Measurements from ENCODE around the gene ZC2HC1C.
A peak's percentile ranks its signal among the peaks of the same experiment; 100 is the strongest.

The ZC2HC1C gene

DNA sequence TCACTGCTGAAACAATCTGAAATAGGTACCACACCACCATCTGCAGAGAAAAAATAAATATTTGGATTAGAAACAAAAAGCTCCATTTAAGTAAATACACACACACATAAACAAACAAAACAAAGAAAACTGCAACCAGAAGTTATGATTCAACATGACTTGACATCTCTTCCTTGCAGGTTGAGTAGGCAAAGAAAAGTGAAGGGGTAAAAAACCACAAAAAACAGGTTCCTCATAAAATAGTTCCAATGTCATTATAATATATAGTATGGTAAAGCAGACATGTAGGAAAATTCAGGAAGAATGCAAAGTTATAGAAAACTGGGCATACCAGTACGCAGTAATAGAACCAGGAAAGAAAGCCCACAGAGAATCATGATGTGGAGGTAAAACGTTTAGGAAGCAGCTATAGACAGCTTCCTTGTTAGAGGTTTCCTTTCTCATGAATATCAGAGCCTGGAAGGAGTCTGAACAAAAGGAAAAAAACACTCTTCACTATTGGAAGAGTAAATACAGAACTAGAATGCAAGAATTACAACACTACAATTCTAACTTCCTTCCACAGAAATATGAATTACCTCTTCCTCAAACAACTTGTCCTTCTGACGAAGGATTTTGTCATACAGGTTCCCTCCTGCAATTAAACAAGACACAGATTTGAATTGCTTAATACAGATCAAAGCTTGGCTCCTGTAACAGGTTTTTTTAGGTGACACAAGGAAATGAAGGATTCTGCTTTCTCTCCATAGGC lies 51.3 kb downstream of the ZC2HC1C start:
- H3K9me3 ChIP-seq (ENCODE audit: control insufficient read depth, insufficient read depth, low read length), result no peaks in the 10 kb centered on the region
- peaks cover 23% of the 10 kb centered on the region for H3K79me2 ChIP-seq (ENCODE audit: control insufficient read depth, low read length)
- peaks cover 76% of the 10 kb centered on the region for H3K36me3 ChIP-seq (ENCODE audit: control insufficient read depth, low read length)
- TF ChIP-seq CTCF (IDR thresholded peaks at IDR 0.05; ENCODE audit: low read depth, low read length, poor library complexity, severe bottlenecking) (no peak), EZH2phosphoT487 (IDR thresholded peaks at IDR 0.05; ENCODE audit: borderline replicate concordance, low read length) (no peak)
- H3K4me1 ChIP-seq (ENCODE audit: control insufficient read depth, low read length), result peaks cover 20% of the 10 kb centered on the region
- peaks cover 4% of the 10 kb centered on the region; the same call in 1 of the 2 replicates for H4K20me1 ChIP-seq (ENCODE audit: control insufficient read depth, insufficient read depth, low read depth, low read length)
- no peaks in the 10 kb centered on the region for H3K27me3 ChIP-seq (ENCODE audit: control insufficient read depth, low read length)
- H3K4me3 ChIP-seq (ENCODE audit: low read length), result no peak overlapping the region
- no peaks in the 10 kb centered on the region for H3K9me2 ChIP-seq (replicated peaks; ENCODE audit: control insufficient read depth, low read length)
- peaks cover 6% of the 10 kb centered on the region for H3F3A ChIP-seq (ENCODE audit: control insufficient read depth, insufficient read depth)
- no peak overlapping the region for H3K4me2 ChIP-seq (ENCODE audit: low read length)
- H3K27ac ChIP-seq (ENCODE audit: low read depth, low read length), result no peak overlapping the region

DNA sequence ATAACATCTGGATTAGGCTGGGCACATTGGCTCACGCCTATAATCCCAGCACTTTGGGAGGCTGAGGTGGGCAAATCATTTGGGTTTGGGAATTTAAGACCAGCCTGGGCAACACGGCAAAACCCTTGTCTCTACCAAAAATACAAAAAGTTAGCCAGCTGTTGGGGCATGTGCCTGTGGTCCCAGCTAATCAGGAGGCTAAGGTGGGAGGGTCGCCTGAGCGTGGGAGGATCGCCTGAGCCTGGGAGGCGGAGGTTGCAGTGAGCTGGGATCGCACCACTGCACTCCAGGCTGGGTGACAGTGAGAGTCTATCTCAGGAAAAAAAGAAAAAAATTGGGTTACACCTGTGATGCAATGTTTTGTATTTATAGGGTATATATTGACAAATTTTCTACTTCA lies 52.1 kb downstream of the ZC2HC1C start:
- Histone ChIP-seq H3K27me3 (ENCODE audit: control insufficient read depth, low read length) (no peaks in the 10 kb centered on the region), H3K79me2 (ENCODE audit: control insufficient read depth, low read length) (peaks cover 31% of the 10 kb centered on the region), H3K36me3 (ENCODE audit: control insufficient read depth, low read length) (peaks cover 75% of the 10 kb centered on the region), H3K4me3 (ENCODE audit: low read length) (no peak overlapping the region), H3K4me2 (ENCODE audit: low read length) (no peak overlapping the region), H3F3A (ENCODE audit: control insufficient read depth, insufficient read depth) (peaks cover 6% of the 10 kb centered on the region), H3K9me3 (ENCODE audit: control insufficient read depth, insufficient read depth, low read length) (no peaks in the 10 kb centered on the region), H3K27ac (ENCODE audit: low read depth, low read length) (no peak overlapping the region), H3K9me2 (replicated peaks; ENCODE audit: control insufficient read depth, low read length) (no peaks in the 10 kb centered on the region), H3K4me1 (ENCODE audit: control insufficient read depth, low read length) (peaks cover 24% of the 10 kb centered on the region), H4K20me1 (ENCODE audit: control insufficient read depth, insufficient read depth, low read depth, low read length) (peaks cover 4% of the 10 kb centered on the region; the same call in 1 of the 2 replicates)
- no peak for TF ChIP-seq EZH2phosphoT487 (IDR thresholded peaks at IDR 0.05; ENCODE audit: borderline replicate concordance, low read length)
- TF ChIP-seq CTCF (IDR thresholded peaks at IDR 0.05; ENCODE audit: low read depth, low read length, poor library complexity, severe bottlenecking), result no peak

DNA sequence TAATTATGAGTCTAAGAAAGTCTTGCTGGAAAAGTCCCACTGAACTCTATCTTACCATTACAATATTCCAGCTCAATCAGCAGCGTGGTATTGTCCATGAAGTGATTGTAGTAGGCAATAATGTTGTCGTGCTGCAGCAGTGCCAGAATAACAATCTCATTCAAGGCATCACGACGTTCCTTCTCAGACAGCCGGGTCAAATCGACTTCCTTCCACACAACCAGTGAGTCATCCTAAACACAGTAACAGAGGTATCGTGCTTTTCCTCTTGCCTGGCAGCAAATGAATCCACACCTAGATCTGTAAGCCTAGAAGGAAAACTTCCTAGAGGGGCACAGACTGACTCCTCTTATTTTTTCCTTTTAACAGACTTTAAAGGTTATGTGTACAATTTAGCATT lies 54.5 kb downstream of the ZC2HC1C start:
- TF ChIP-seq EZH2phosphoT487 (IDR thresholded peaks at IDR 0.05; ENCODE audit: borderline replicate concordance, low read length) (no peak), CTCF (IDR thresholded peaks at IDR 0.05; ENCODE audit: low read depth, low read length, poor library complexity, severe bottlenecking) (no peak)
- H3K27me3 ChIP-seq (ENCODE audit: control insufficient read depth, low read length), result no peaks in the 10 kb centered on the region
- H3K9me2 ChIP-seq (replicated peaks; ENCODE audit: control insufficient read depth, low read length), result no peaks in the 10 kb centered on the region
- H3K36me3 ChIP-seq (ENCODE audit: control insufficient read depth, low read length), result peaks cover 71% of the 10 kb centered on the region
- H3F3A ChIP-seq (ENCODE audit: control insufficient read depth, insufficient read depth), result peaks cover 12% of the 10 kb centered on the region
- H4K20me1 ChIP-seq (ENCODE audit: control insufficient read depth, insufficient read depth, low read depth, low read length), result peaks cover 4% of the 10 kb centered on the region; the same call in 1 of the 2 replicates
- H3K4me3 ChIP-seq (ENCODE audit: low read length), result no peak overlapping the region
- peaks cover 37% of the 10 kb centered on the region for H3K4me1 ChIP-seq (ENCODE audit: control insufficient read depth, low read length)
- H3K27ac ChIP-seq (ENCODE audit: low read depth, low read length), result no peak overlapping the region
- H3K9me3 ChIP-seq (ENCODE audit: control insufficient read depth, insufficient read depth, low read length), result no peaks in the 10 kb centered on the region
- H3K79me2 ChIP-seq (ENCODE audit: control insufficient read depth, low read length), result peaks cover 56% of the 10 kb centered on the region
- 0 out of 2 replicates have a peak overlapping the region, but pooled peaks have one; percentile 90 for H3K4me2 ChIP-seq (ENCODE audit: low read length)
